HL-60 (cell line): Measurements from ENCODE around the gene FBXO11.

ENCODE experiments used
- DNase-seq, 2 experiments: peaks; one replicate each; pipeline ENCODE4 v3.0.0-alpha.2; 2010 to 2020; ENCODE audit warnings: low read depth in 1 of 2, low spot score in 1 of 2
- H3K27ac ChIP-seq: fragments of 250-450 bp; sonication (Bioruptor Pico); replicated peaks from 2 replicates; pipeline ENCODE4 v1.5.1; 2020; ENCODE audit warnings: mild to moderate bottlenecking, moderate library complexity
- H3K27me3 ChIP-seq: fragments of 250-450 bp; sonication (Bioruptor Pico); 2 replicates; pipeline ENCODE4 v1.5.1; 2021; ENCODE audit warnings: mild to moderate bottlenecking, moderate library complexity; ENCODE audit not compliant: insufficient read depth, poor library complexity, severe bottlenecking
- H3K4me3 ChIP-seq: replicated peaks from 2 replicates; pipeline ENCODE4 v1.5.1; 2011; ENCODE audit warnings: mild to moderate bottlenecking, control low read depth, low read length; ENCODE audit not compliant: insufficient read depth
- GABPA ChIP-seq: IDR thresholded peaks from 2 replicates; pipeline ENCODE4 v1.6.1; 2012; ENCODE audit warnings: low read depth
- POLR2AphosphoS5 ChIP-seq: IDR thresholded peaks from 2 replicates; pipeline ENCODE4 v1.6.1; 2012; ENCODE audit warnings: low read depth
- SPI1 ChIP-seq: IDR thresholded peaks from 2 replicates; pipeline ENCODE4 v1.6.1; 2012; ENCODE audit warnings: low read depth, mild to moderate bottlenecking, borderline replicate concordance
- TF ChIP-seq, protein P1 (sequence below): IDR thresholded peaks from 2 replicates; pipeline ENCODE4 v1.6.1; 2012; ENCODE audit warnings: low read depth; ENCODE audit not compliant: insufficient replicate concordance
- TF ChIP-seq, protein P2 (sequence below): IDR thresholded peaks from one replicate; pipeline ENCODE4 v1.5.1; 2011; ENCODE audit warnings: low read length, control low read depth, inconsistent platforms; ENCODE audit not compliant: insufficient read depth

The FBXO11 gene

DNA sequence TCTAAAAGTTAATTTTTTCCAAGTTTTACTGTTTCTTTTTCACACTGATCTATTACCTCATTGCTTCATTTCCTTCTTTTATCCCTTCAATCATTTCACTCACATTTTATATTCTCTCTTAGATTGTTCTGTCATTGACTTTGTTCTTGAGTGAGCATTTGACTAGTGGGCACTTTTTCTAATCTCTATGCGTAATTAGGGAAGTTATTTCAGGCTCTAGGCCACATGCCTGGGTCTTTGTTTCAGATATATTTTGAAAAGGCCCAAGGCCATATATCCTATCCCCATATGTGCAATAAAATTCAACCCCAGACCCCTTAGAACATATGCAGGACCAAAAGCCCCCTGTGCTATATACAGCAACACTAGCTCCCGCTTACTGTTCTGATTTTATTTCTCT is 62.1 kb downstream of the FBXO11 start:
- Histone ChIP-seq H3K4me3 (no peak overlapping the region), H3K27me3 (no peaks in the 10 kb centered on the region), H3K27ac (no peak overlapping the region)
- DNase-seq: no peak
- TF ChIP-seq SPI1 (no peak), GABPA (no peak), POLR2AphosphoS5 (no peak)
- TF ChIP-seq, protein P1, sequence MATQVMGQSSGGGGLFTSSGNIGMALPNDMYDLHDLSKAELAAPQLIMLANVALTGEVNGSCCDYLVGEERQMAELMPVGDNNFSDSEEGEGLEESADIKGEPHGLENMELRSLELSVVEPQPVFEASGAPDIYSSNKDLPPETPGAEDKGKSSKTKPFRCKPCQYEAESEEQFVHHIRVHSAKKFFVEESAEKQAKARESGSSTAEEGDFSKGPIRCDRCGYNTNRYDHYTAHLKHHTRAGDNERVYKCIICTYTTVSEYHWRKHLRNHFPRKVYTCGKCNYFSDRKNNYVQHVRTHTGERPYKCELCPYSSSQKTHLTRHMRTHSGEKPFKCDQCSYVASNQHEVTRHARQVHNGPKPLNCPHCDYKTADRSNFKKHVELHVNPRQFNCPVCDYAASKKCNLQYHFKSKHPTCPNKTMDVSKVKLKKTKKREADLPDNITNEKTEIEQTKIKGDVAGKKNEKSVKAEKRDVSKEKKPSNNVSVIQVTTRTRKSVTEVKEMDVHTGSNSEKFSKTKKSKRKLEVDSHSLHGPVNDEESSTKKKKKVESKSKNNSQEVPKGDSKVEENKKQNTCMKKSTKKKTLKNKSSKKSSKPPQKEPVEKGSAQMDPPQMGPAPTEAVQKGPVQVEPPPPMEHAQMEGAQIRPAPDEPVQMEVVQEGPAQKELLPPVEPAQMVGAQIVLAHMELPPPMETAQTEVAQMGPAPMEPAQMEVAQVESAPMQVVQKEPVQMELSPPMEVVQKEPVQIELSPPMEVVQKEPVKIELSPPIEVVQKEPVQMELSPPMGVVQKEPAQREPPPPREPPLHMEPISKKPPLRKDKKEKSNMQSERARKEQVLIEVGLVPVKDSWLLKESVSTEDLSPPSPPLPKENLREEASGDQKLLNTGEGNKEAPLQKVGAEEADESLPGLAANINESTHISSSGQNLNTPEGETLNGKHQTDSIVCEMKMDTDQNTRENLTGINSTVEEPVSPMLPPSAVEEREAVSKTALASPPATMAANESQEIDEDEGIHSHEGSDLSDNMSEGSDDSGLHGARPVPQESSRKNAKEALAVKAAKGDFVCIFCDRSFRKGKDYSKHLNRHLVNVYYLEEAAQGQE: no peak
- TF ChIP-seq, protein P2, sequence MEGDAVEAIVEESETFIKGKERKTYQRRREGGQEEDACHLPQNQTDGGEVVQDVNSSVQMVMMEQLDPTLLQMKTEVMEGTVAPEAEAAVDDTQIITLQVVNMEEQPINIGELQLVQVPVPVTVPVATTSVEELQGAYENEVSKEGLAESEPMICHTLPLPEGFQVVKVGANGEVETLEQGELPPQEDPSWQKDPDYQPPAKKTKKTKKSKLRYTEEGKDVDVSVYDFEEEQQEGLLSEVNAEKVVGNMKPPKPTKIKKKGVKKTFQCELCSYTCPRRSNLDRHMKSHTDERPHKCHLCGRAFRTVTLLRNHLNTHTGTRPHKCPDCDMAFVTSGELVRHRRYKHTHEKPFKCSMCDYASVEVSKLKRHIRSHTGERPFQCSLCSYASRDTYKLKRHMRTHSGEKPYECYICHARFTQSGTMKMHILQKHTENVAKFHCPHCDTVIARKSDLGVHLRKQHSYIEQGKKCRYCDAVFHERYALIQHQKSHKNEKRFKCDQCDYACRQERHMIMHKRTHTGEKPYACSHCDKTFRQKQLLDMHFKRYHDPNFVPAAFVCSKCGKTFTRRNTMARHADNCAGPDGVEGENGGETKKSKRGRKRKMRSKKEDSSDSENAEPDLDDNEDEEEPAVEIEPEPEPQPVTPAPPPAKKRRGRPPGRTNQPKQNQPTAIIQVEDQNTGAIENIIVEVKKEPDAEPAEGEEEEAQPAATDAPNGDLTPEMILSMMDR: no peak

DNA sequence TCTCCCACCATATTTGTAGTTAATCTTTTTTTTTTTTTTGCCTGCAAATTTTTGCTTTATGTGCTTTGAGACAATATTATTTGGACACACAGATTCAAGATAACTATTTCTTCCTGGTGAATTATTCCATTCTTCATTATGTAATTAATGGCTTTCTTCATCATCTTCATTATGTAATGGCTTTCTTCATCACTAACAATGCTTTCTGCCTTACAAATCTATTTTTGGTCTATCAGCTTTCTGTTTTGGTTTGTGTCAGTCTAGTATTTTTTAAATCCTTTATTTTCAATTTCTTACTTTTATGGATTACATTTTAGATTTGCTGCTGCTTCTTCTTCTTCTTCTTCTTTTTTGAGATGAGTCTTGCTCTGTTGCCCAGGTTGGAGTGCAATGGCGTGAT is 62.9 kb downstream of the FBXO11 start:
- H3K27ac ChIP-seq: no peak overlapping the region
- no peaks in the 10 kb centered on the region for H3K27me3 ChIP-seq
- H3K4me3 ChIP-seq: no peak overlapping the region
- TF ChIP-seq GABPA (no peak), SPI1 (no peak), POLR2AphosphoS5 (no peak)
- TF ChIP-seq, protein P1: no peak
- TF ChIP-seq, protein P2: no peak
- no peak for DNase-seq

DNA sequence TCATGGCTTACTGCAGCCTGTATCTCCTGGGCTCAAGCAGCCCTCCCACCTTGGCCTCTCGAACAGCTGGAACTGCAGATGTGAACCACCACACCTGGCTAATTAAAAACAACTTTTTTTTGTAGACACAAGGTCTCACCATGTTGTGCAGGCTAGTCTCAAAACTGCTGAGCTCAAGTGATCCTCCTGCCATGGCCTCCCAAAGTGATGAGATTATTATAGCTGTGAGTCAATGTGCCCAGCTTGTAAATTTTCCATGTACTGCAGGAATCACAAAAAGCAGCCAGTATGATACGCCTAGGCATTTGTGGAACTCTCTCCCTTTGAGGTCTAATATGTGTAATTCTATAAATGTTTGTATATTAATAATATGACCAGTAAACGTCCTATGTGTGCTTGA is 63.5 kb downstream of the FBXO11 start:
- Histone ChIP-seq H3K27ac (no peak overlapping the region), H3K4me3 (no peak overlapping the region), H3K27me3 (no peaks in the 10 kb centered on the region)
- TF ChIP-seq, protein P2: no peak
- no peak for TF ChIP-seq GABPA
- no peak for TF ChIP-seq SPI1
- TF ChIP-seq, protein P1: no peak
- no peak for DNase-seq
